HepG2 (cell line): ENCODE measurements around the gene PDGFB. TPM values are rescaled to one million over a fixed set of nuclear protein-coding genes. Genes with fewer than 3 reads are reported as not detected.
A peak's percentile ranks its signal among the peaks of the same experiment; 100 is the strongest.

ENCODE experiments used
- ATAC-seq: fragments of 200-7000 bp; cut with Tn5 transposase; 3 replicates; pipeline ENCODE4 v1.9.1; 2020; ENCODE audit warnings: mild to moderate bottlenecking, moderate library complexity
- BruUV-seq: library from RNA; stranded (reverse); fragments of 400-500 nt; replicated peaks from 2 replicates; lab custom pipeline; 2021; lab: Mats Ljungman, UMichigan
- CTCF ChIA-PET: fragments of 300-600 bp; formaldehyde crosslinking; extraction: SDS; loops from one replicate; lab custom pipeline; 2021; ENCODE audit warnings: low total read pairs, inconsistent platforms, low intra/inter-chr PET ratio; lab: Yijun Ruan, JAX
- POLR2A ChIA-PET: fragments of 350-600 bp; sonication (Branson Sonifier 250); formaldehyde crosslinking; loops from one replicate; lab custom pipeline; 2020; ENCODE audit warnings: antibody characterized with exemption, inconsistent platforms; lab: Yijun Ruan, JAX
- DNase-seq: peaks from one replicate; pipeline ENCODE4 v3.0.0-alpha.2; 2015; ENCODE audit warnings: low spot score
- FAIRE-seq: peaks from 3 replicates; lab custom pipeline; 2011; peaks lifted over from hg19 to GRCh38; lab: Jason Lieb, UNC
- H2AFZ ChIP-seq: one replicate; pipeline ENCODE4 v1.6.1; 2011; ENCODE audit warnings: low read length, inconsistent platforms
- H3K27ac ChIP-seq: fragments of 300-600 bp; 3 replicates; pipeline ENCODE4 v1.8.0; 2011; ENCODE audit warnings: mixed run types, mild to moderate bottlenecking, mixed read lengths, low read length, inconsistent platforms; ENCODE audit not compliant: insufficient read depth; ENCODE audit errors: extremely low read length
- H3K27me3 ChIP-seq, 2 experiments: fragments of 200-600 bp in 1 of 2; 2 replicates in 1 of 2; 3 replicates in 1 of 2; pipeline versions ENCODE4 v1.6.0 to v1.8.0; 2011; ENCODE audit warnings: low read length in 2 of 2, mild to moderate bottlenecking in 2 of 2, moderate library complexity in 2 of 2, inconsistent platforms in 1 of 2; ENCODE audit not compliant: insufficient read depth in 2 of 2, control insufficient read depth in 1 of 2
- H3K36me3 ChIP-seq, 2 experiments: fragments of 200-600 bp in 1 of 2; replicated peaks in 1 of 2; 2 replicates in 1 of 2; 3 replicates in 1 of 2; pipeline versions ENCODE4 v1.5.1 to v1.8.0; 2011; ENCODE audit warnings: low read length in 2 of 2, inconsistent platforms in 1 of 2; ENCODE audit not compliant: insufficient read depth in 2 of 2, control insufficient read depth in 1 of 2
- H3K4me1 ChIP-seq: 2 replicates; pipeline ENCODE4 v1.5.1; 2012; ENCODE audit warnings: low read length, inconsistent platforms; ENCODE audit not compliant: insufficient read depth
- H3K4me2 ChIP-seq: 2 replicates; pipeline ENCODE4 v1.6.0; 2011; ENCODE audit warnings: low read depth, low read length, inconsistent platforms
- H3K4me3 ChIP-seq, 3 experiments: fragments of 200-600 bp in 1 of 3; sonication (generic), shearing (Covaris generic) in 1 of 3; replicated peaks in 1 of 3; 2 replicates each; pipeline ENCODE4 v1.5.1; 2011 to 2016; ENCODE audit warnings: low read length in 3 of 3, inconsistent platforms in 2 of 3, low read depth in 2 of 3, mild to moderate bottlenecking in 2 of 3, control low read depth in 1 of 3, mixed read lengths in 1 of 3; ENCODE audit not compliant: insufficient read depth in 1 of 3
- H3K79me2 ChIP-seq: one replicate; pipeline ENCODE4 v1.6.1; 2011; ENCODE audit warnings: low read length, inconsistent platforms; ENCODE audit not compliant: insufficient read depth
- H3K9ac ChIP-seq: 2 replicates; pipeline ENCODE4 v1.6.0; 2011; ENCODE audit warnings: mild to moderate bottlenecking, low read depth, low read length, inconsistent platforms; ENCODE audit not compliant: insufficient read depth
- H3K9me3 ChIP-seq: 2 replicates; pipeline ENCODE4 v1.5.1; 2012; ENCODE audit warnings: mild to moderate bottlenecking, low read length
- H4K20me1 ChIP-seq: 2 replicates; pipeline ENCODE4 v1.6.0; 2011; ENCODE audit warnings: inconsistent platforms, mild to moderate bottlenecking, low read length, moderate library complexity; ENCODE audit not compliant: insufficient read depth
- CCDC6 ChIP-seq: sonication (generic); formaldehyde crosslinking; IDR thresholded peaks from 2 replicates; pipeline ENCODE4 v1.8.1; 2022; ENCODE audit warnings: mild to moderate bottlenecking, missing genetic modification reagents, moderate library complexity
- CEBPB ChIP-seq: IDR thresholded peaks from 2 replicates; pipeline ENCODE4 v1.6.1; 2011; ENCODE audit warnings: low read depth, low read length, improper control_type of control experiment, borderline replicate concordance
- HNRNPL ChIP-seq: fragments of 200-400 bp; formaldehyde crosslinking; IDR thresholded peaks from 2 replicates; pipeline ENCODE4 v1.6.1; 2017; ENCODE audit warnings: mild to moderate bottlenecking, low read depth, low read length
- ZMYM3 ChIP-seq: sonication (generic); formaldehyde crosslinking; IDR thresholded peaks from 2 replicates; pipeline ENCODE4 v1.5.1; 2020; ENCODE audit warnings: mild to moderate bottlenecking, missing genetic modification reagents
- ZNF768 ChIP-seq: sonication (generic); formaldehyde crosslinking; IDR thresholded peaks from 2 replicates; pipeline ENCODE4 v1.4.0; 2020; ENCODE audit warnings: missing genetic modification reagents
- ZSCAN30 ChIP-seq: sonication (generic); formaldehyde crosslinking; IDR thresholded peaks from 2 replicates; pipeline ENCODE4 v1.5.0; 2020; ENCODE audit warnings: mild to moderate bottlenecking, missing genetic modification reagents
- WGBS: methylation state at CpG from one replicate; pipeline ENCODE4 v1.1.6; 2017; ENCODE audit warnings: low lambda C conversion rate; 5-methylcytosine and 5-hydroxymethylcytosine counted together
- in situ Hi-C: cut with HindIII; loops from 2 replicates; pipeline ENCODE4 v1.10.0; 2017; ENCODE audit warnings: low pct_unique_long_range_greater_than_20kb; ENCODE audit not compliant: extremely low pct_ligation_motif_present
- intact Hi-C: fragments of 100-400 bp; cut with micrococcal nuclease; formaldehyde crosslinking; loops from one replicate; pipeline ENCODE4 v1.10.0; 2022; ENCODE audit not compliant: unreplicated experiment
- polyA plus RNA-seq, 8 experiments: library from polyadenylated mRNA; depleted of rRNA in 3 of 8; stranded (reverse) in 7 of 8; unstranded in 1 of 8; fragments of >200 nt; fragmentation: Illumina TruSeq in 4 of 8; extraction: Trizol in 4 of 8; gene quantifications; 2 replicates each; pipeline versions ENCODE4 v1.2.1 to v1.2.3, GENCODE V29; 2011 to 2016; ENCODE audit warnings: low read depth in 4 of 8, missing spikeins in 1 of 8, mixed read lengths in 1 of 8; ENCODE audit not compliant: insufficient read depth in 1 of 8
- total RNA-seq, 5 experiments: library from RNA; depleted of rRNA; stranded (reverse); fragments of >200 nt; fragmentation: Illumina TruSeq; extraction: Trizol; gene quantifications; 2 replicates each; pipeline ENCODE4 v1.2.3, GENCODE V29; 2016; ENCODE audit warnings: low read depth in 1 of 5

Gene PDGFB
- total and polyA plus RNA-seq, 2 of the 13 experiments (the other 11 are each of a cell fraction or from before 2014, with no cell fraction given), result 1.4 to 10.1 TPM

DNA sequence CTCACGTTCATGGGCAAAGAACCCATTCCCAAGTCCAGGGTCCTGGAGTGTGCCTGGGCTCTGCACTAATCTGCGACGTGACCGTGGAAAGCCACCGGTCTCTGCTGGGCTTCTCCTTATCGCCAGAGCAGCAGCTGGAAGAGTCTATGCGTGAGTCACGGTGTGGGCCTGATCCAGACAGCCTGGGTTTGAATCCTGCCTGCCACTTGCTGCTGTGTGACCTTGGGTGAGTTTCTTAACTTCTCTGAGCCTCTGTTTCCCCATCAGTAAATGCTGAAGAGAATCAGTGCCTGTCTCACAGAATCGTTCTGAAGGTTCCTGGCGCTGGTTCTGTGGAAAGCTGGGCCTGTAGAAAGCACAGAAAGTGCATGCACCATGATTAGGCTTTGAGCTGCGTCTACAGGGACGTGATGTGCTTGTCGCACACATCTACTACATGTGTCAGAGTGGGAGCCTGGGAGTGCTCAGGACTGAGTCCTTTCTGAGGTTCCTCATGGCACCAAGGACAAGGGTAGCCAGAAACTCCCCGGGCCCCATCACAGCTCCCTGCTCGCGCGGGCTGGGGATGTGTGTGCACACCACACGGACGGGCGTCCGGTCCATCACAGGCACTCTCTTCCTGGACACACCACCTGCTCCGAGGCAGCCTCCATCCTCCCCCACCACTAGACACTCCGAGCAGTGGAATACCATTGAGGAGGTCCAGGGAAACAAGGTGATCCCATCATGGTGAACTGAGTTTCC is 20.5 kb upstream of the PDGFB start:
- POLR2A ChIA-PET, result no interaction called here
- BruUV-seq, result no TSS peak
- in situ Hi-C loops, result no loop called here
- Histone ChIP-seq H3K9ac (no peak overlapping the region), H3K27ac (no peak overlapping the region), H2AFZ (no peak overlapping the region), H3K27me3 (peaks cover 0 to 10% of the 10 kb centered on the region in 2 experiments; a peak in 3 of 5 replicates), H3K4me2 (no peak overlapping the region), H3K9me3 (no peaks in the 10 kb centered on the region; the same call in none of the 2 replicates), H3K4me3 (no peak overlapping the region), H3K36me3 (no peaks in the 10 kb centered on the region), H3K79me2 (no peaks in the 10 kb centered on the region), H4K20me1 (no peaks in the 10 kb centered on the region)
- no peak for DNase-seq
- 71% methylated on average over 7 of the region's 23 CpGs for WGBS
- peak; percentile 63; the same call in 1 of the 2 replicates for TF ChIP-seq ZMYM3 (CRISPR knock-in tag)
- no peak for TF ChIP-seq CCDC6
- no peak for TF ChIP-seq HNRNPL
- TF ChIP-seq ZNF768 (CRISPR knock-in tag), result peak; percentile 95
- TF ChIP-seq ZSCAN30 (CRISPR knock-in tag), result no peak
- TF ChIP-seq, all 625 proteins: peak for 2
- CTCF ChIA-PET, result no interaction called here
- intact Hi-C loops, result loop anchor here (5.0 kb wide), 1 partner anchor 37 kb away; no protein-coding TSS in a partner anchor
- FAIRE-seq (no peak), ATAC-seq (no peak)
- H3K4me1 ChIP-seq, result peaks cover 59% of the 10 kb centered on the region

DNA sequence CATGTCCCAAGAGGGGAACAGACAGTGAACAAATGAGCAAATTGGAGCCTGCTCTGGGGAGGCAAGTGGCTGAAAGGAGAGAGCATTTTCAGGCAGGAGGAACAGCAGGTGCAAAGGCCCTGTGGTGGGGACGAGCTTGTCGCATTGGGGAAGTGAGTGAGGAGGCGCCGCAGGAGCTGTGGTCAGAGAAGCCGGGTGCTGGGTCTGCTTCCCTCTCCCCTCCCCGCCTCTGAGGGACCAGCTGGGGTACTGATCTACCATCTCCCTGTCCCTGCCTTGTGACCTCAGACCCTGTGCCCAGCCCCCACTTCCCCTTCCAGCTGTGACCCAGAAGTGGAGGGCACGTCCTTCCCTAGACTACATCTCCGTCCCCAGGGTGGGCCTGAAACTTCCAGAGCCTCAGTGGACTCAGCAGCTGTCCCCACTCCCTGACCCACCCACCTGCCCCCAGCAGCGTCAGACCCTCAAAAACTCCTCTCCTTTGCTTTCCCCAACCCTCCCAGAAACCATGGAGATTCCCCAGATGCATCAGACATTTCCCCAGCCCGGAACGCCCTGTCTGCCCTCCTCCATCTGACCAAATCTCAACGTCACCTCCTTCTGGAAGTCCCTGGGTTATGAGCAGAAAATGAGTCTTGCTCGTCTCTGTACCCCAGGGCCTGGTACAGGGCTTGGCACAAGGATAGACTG is 19.7 kb upstream of the PDGFB start:
- Histone ChIP-seq H3K27me3 (peaks cover 0 to 10% of the 10 kb centered on the region in 2 experiments; a peak in 3 of 5 replicates), H3K4me3 (no peak overlapping the region), H3K27ac (no peak overlapping the region), H3K4me2 (no peak overlapping the region), H4K20me1 (no peaks in the 10 kb centered on the region), H2AFZ (no peak overlapping the region), H3K4me1 (peaks cover 51% of the 10 kb centered on the region), H3K9me3 (no peaks in the 10 kb centered on the region; the same call in none of the 2 replicates), H3K79me2 (no peaks in the 10 kb centered on the region), H3K36me3 (no peaks in the 10 kb centered on the region), H3K9ac (no peak overlapping the region)
- ATAC-seq, result no peak
- 51% methylated on average over 10 of the region's 13 CpGs for WGBS
- in situ Hi-C loops (no loop called here), intact Hi-C loops (loop anchor here (5.0 kb wide), 1 partner anchor 38 kb away; no protein-coding TSS in a partner anchor)
- peak; percentile 73 for TF ChIP-seq ZMYM3 (CRISPR knock-in tag)
- TF ChIP-seq CEBPB, result no peak
- POLR2A ChIA-PET, result no interaction called here
- no peak for FAIRE-seq
- CTCF ChIA-PET, result no interaction called here
- no TSS peak for BruUV-seq
- DNase-seq, result no peak
